Spleen (tissue), 7 donors: ENCODE results near the gene MVK.

Experiments used
- POLR2A ChIP-seq, 3 donors: fragments of 450-650 bp; IDR thresholded peaks; one replicate each; pipeline ENCODE4 v1.5.1; 2017; ENCODE audit warnings: antibody characterized with exemption in 3 of 3, mild to moderate bottlenecking in 1 of 3
- POLR2AphosphoS5 ChIP-seq, 3 donors: sonication (generic); formaldehyde crosslinking; IDR thresholded peaks; one replicate each; pipeline ENCODE4 v1.5.1; 2017; ENCODE audit warnings: antibody characterized with exemption in 3 of 3
- TF ChIP-seq, protein P1 (sequence below), 11 experiments: fragments of 200-600 bp in 7 of 11; fragments of 450-650 bp in 4 of 11; sonication (generic) in 4 of 11; IDR thresholded peaks in 8 of 11; conservative IDR thresholded peaks in 3 of 11; 1 replicate in 7 of 11; 2 replicates in 4 of 11; pipeline versions ENCODE4 v1.4.0 to v1.8.0; 2016 to 2021; ENCODE audit warnings: antibody characterized with exemption in 11 of 11, inconsistent platforms in 4 of 11, mild to moderate bottlenecking in 1 of 11
- donor health status: DM: no; HTN: no; CAD: no; lungs with moderate emphysema.
- donor health status: DM: no; HTN: no; CAD: no.
- donor health status: DM: no; HTN: no; CAD: no.

DNA sequence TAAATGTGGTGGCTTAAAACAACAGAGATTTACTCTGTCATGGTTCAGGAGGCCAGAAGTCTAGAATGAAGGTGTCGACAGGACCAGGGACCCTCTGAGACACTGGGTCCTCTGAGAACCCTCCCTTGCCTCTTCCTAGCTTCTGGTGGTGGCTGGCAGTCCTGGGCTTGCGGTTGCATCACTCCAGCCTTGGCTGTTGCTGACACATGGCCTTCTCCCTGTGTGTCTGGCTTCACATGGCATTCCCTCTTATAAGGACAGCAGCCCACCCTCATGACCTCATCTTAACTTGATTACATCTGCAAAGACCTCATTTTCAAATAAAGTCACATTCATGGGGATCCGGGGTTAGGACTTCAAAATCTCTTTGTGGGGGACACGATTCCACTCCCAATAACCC, 36.9 kb downstream of the MVK start:
- no peak for TF ChIP-seq POLR2A (IDR thresholded peaks at IDR 0.05)
- TF ChIP-seq, protein P1, sequence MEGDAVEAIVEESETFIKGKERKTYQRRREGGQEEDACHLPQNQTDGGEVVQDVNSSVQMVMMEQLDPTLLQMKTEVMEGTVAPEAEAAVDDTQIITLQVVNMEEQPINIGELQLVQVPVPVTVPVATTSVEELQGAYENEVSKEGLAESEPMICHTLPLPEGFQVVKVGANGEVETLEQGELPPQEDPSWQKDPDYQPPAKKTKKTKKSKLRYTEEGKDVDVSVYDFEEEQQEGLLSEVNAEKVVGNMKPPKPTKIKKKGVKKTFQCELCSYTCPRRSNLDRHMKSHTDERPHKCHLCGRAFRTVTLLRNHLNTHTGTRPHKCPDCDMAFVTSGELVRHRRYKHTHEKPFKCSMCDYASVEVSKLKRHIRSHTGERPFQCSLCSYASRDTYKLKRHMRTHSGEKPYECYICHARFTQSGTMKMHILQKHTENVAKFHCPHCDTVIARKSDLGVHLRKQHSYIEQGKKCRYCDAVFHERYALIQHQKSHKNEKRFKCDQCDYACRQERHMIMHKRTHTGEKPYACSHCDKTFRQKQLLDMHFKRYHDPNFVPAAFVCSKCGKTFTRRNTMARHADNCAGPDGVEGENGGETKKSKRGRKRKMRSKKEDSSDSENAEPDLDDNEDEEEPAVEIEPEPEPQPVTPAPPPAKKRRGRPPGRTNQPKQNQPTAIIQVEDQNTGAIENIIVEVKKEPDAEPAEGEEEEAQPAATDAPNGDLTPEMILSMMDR (IDR thresholded peaks at IDR 0.05 in 8 of 11, conservative IDR thresholded peaks at IDR 0.05 in 3 of 11) = no peak
- no peak for TF ChIP-seq POLR2AphosphoS5 (IDR thresholded peaks at IDR 0.05)
